DND-41 (cell line): ENCODE data around the gene RHOBTB3.

ENCODE experiments used
- EZH2 ChIP-seq: IDR thresholded peaks from 3 replicates; pipeline ENCODE4 v1.6.1; 2012; ENCODE audit warnings: borderline replicate concordance, low read depth, mild to moderate bottlenecking, moderate library complexity, low read length, inconsistent platforms; ENCODE audit not compliant: severe bottlenecking
- TF ChIP-seq, protein P1 (sequence below): IDR thresholded peaks from 2 replicates; pipeline ENCODE4 v1.5.1; 2012; ENCODE audit warnings: borderline replicate concordance, low read length, moderate library complexity, mild to moderate bottlenecking; ENCODE audit not compliant: poor library complexity, severe bottlenecking; ENCODE audit errors: extremely low read depth

DNA sequence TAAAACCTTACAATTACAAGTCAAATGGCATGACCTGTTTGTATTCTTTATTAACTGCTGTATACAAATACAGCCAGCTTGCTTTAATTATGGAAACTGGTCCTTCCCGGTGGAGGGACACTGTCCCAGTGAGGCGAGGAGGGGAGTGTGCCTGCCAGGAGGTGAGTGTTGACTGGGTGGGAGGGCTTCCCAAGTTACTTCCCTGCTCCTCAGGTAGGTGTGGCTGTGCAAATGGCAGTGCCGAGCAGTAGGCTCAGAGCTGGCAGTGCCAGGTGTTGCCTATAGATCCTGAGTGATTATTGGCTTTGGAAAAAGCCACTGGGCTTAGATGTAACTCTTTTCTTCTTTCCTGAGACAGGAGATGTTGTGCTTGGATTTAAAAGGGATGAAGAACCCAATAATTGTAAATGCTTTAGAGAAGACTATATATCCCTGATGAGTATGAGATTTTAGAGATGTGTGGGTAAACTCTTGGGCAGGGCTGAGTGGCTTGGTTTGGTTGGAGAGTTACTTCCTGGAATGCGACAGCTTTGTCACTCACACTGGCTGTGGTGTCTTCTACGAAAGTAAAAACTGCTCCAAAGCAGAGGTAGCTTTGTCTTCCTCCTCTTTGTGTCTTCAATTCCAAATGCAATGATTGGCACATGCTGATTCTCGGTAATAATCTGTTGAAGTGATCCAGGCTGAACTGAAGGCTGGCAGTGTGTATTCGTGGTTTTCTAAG lies 47.7 kb downstream of the RHOBTB3 start:
- TF ChIP-seq, protein P1, sequence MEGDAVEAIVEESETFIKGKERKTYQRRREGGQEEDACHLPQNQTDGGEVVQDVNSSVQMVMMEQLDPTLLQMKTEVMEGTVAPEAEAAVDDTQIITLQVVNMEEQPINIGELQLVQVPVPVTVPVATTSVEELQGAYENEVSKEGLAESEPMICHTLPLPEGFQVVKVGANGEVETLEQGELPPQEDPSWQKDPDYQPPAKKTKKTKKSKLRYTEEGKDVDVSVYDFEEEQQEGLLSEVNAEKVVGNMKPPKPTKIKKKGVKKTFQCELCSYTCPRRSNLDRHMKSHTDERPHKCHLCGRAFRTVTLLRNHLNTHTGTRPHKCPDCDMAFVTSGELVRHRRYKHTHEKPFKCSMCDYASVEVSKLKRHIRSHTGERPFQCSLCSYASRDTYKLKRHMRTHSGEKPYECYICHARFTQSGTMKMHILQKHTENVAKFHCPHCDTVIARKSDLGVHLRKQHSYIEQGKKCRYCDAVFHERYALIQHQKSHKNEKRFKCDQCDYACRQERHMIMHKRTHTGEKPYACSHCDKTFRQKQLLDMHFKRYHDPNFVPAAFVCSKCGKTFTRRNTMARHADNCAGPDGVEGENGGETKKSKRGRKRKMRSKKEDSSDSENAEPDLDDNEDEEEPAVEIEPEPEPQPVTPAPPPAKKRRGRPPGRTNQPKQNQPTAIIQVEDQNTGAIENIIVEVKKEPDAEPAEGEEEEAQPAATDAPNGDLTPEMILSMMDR, result no peak
- TF ChIP-seq EZH2, result no peak
